Testis (tissue), 3 donors: ENCODE measurements around the gene PCBP3. TPM values are rescaled to one million over a fixed set of nuclear protein-coding genes. Genes with fewer than 3 reads are reported as not detected.
"Not testable (repeated sequence)": the region's sequence is repeated elsewhere in the genome, so short reads cannot be mapped to it uniquely, and the experiment has no call there.

Source experiments
- DNase-seq: peaks from one replicate; pipeline ENCODE4 v3.0.0-alpha.2; 2019
- H3K27ac ChIP-seq, 2 donors: fragments of 200-600 bp; sonication (generic); one replicate each; pipeline ENCODE4 v1.5.1; 2019
- H3K27me3 ChIP-seq: fragments of 200-600 bp; sonication (generic); one replicate; pipeline ENCODE4 v1.5.1; 2019
- H3K36me3 ChIP-seq: fragments of 200-600 bp; sonication (generic); one replicate; pipeline ENCODE4 v1.5.1; 2017; ENCODE audit warnings: low read depth; ENCODE audit errors: missing control alignments
- H3K4me1 ChIP-seq: fragments of 200-600 bp; sonication (generic); one replicate; pipeline ENCODE4 v1.5.1; 2019
- H3K4me3 ChIP-seq, 2 donors: fragments of 200-600 bp; sonication (generic); one replicate each; pipeline ENCODE4 v1.5.1; 2017 to 2019
- H3K9me3 ChIP-seq: fragments of 200-600 bp; sonication (generic); one replicate; pipeline ENCODE4 v1.5.1; 2017
- POLR2A ChIP-seq: fragments of 450-650 bp; IDR thresholded peaks from one replicate; pipeline ENCODE4 v1.6.1; 2017; ENCODE audit warnings: antibody characterized with exemption, mild to moderate bottlenecking, moderate library complexity
- WGBS, 2 donors: methylation state at CpG; one replicate each; pipeline ENCODE4 v1.1.5; 2018; 5-methylcytosine and 5-hydroxymethylcytosine counted together
- intact Hi-C: fragments of 100-400 bp; cut with DNase I; formaldehyde crosslinking; loops from one replicate; pipeline ENCODE4 v1.15.1; 2023; ENCODE audit warnings: low total_unique reads
- polyA plus RNA-seq: library from polyadenylated mRNA; stranded (reverse); fragments of 350-450 nt; fragmentation: Illumina TruSeq; extraction: RNeasy Lipid Tissue Mini Kit (QIAGEN cat#74804); gene quantifications from one replicate; pipeline ENCODE4 v1.2.3, GENCODE V29; 2014; ENCODE audit warnings: low read depth, low replicate concordance; ENCODE audit not compliant: insufficient read depth
- total RNA-seq, 2 donors: library from RNA; depleted of rRNA; stranded (reverse); fragments of >200 nt; gene quantifications; one replicate each; pipeline ENCODE4 v1.2.3, GENCODE V29; 2016
- TF ChIP-seq, protein P1 (sequence below), 3 experiments: fragments of 450-650 bp in 2 of 3; fragments of 200-600 bp in 1 of 3; sonication (generic) in 1 of 3; IDR thresholded peaks; one replicate each; pipeline ENCODE4 v1.5.1; 2016 to 2019; ENCODE audit warnings: antibody characterized with exemption in 3 of 3, mild to moderate bottlenecking in 2 of 3, moderate library complexity in 1 of 3

The PCBP3 gene
- total and polyA plus RNA-seq, 3 donors from 2014 or later = 35.7 to 58.3 (median 38.0) TPM

DNA sequence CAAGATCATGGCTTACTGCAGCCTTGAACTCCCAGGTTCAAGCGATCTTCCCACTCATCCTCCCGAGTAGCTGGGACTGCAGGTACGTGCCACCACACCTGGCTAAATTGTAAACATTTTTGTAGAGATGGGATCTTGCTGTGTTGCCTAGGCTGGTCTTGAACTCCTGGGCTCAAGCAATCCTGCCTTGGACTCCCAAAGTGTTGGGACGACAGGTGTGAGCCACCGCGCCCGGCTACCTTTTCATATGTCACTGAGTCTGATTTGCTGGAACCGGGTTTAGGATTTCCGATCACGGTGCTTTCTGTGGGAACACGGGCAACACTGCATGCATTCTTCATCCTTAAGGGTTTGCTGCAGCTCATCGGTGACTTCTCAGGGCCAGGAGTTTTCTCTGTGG, 32.2 kb upstream of the PCBP3 start:
- H3K27ac ChIP-seq = no peak overlapping the region
- intact Hi-C loops = no loop called here
- no peaks in the 10 kb centered on the region for H3K27me3 ChIP-seq
- no peak for DNase-seq
- H3K9me3 ChIP-seq = no peaks in the 10 kb centered on the region
- H3K4me1 ChIP-seq = no peaks in the 10 kb centered on the region
- H3K4me3 ChIP-seq = no peak overlapping the region
- no peaks in the 10 kb centered on the region for H3K36me3 ChIP-seq
- TF ChIP-seq, protein P1, sequence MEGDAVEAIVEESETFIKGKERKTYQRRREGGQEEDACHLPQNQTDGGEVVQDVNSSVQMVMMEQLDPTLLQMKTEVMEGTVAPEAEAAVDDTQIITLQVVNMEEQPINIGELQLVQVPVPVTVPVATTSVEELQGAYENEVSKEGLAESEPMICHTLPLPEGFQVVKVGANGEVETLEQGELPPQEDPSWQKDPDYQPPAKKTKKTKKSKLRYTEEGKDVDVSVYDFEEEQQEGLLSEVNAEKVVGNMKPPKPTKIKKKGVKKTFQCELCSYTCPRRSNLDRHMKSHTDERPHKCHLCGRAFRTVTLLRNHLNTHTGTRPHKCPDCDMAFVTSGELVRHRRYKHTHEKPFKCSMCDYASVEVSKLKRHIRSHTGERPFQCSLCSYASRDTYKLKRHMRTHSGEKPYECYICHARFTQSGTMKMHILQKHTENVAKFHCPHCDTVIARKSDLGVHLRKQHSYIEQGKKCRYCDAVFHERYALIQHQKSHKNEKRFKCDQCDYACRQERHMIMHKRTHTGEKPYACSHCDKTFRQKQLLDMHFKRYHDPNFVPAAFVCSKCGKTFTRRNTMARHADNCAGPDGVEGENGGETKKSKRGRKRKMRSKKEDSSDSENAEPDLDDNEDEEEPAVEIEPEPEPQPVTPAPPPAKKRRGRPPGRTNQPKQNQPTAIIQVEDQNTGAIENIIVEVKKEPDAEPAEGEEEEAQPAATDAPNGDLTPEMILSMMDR (IDR thresholded peaks at IDR 0.05) = no peak
- TF ChIP-seq POLR2A = no peak
- WGBS, 2 donors = 89 to 94% methylated on average over 12 of the region's 12 CpGs

DNA sequence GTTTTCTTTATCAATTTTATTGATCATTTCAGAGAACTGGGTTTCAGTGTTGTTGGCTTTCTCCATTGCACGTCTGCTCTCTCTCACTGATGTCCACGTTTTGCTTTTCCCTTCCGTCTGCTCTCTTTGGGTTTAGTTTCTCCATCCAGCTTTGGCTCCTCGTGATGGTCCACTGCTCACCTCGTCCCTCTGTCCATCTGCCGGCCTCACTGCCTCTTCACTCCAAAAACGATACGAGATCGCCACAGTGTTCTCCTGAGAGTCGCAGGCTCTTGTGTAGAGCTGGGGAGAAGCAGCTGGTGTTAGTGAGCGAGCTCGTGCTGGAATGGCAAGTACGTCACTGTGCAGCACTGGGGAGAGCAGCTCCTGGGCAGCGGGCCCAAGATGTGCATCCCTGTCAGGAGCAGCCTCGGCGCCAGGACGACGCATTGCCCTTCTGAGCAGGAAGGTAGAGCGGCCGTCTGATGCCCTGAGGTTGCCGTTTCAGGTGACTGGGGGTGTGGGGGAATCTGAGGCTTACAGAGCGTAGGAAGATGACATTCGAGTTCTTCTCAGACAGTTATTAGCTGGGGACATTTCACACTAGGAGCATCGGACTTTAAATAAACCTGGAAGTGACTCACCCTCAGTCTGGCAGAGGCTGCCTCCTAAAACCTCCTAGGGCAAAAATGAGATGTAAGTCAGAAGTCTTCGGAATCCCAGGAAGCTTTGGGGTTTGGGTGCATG, 31.4 kb upstream of the PCBP3 start:
- intact Hi-C loops = no loop called here
- no peaks in the 10 kb centered on the region for H3K27me3 ChIP-seq
- H3K4me1 ChIP-seq = no peaks in the 10 kb centered on the region
- H3K27ac ChIP-seq = no peak overlapping the region
- H3K4me3 ChIP-seq = no peak overlapping the region
- H3K9me3 ChIP-seq = no peaks in the 10 kb centered on the region
- no peaks in the 10 kb centered on the region for H3K36me3 ChIP-seq
- WGBS, 2 donors = 73 to 89% methylated on average over 25 of the region's 25 CpGs
- DNase-seq = no peak
- no peak for TF ChIP-seq POLR2A

DNA sequence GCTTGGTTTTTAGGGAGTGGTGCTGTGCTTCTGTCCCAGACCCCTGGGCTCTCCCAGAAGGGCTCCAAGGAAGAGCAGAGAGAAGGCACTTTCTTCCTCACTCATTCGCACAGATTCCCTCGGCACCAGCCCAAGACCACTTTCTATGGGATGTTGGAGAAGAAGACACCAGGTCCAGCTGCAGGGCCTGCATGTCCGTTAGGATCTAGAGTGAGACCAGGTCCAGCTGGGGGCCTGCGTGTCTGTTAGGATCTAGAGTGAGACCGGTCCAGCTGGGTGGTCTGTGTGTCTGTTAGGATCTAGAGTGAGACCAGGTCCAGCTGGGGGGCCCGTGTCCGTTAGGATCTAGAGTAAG, 30.9 kb upstream of the PCBP3 start:
- H3K4me3 ChIP-seq, intact Hi-C loops, H3K9me3 ChIP-seq, H3K36me3 ChIP-seq, H3K27me3 ChIP-seq, H3K4me1 ChIP-seq, DNase-seq, H3K27ac ChIP-seq: not testable (repeated sequence)
- 88 to 100% methylated on average over 1 to 7 of the region's 7 CpGs for WGBS, 2 donors

DNA sequence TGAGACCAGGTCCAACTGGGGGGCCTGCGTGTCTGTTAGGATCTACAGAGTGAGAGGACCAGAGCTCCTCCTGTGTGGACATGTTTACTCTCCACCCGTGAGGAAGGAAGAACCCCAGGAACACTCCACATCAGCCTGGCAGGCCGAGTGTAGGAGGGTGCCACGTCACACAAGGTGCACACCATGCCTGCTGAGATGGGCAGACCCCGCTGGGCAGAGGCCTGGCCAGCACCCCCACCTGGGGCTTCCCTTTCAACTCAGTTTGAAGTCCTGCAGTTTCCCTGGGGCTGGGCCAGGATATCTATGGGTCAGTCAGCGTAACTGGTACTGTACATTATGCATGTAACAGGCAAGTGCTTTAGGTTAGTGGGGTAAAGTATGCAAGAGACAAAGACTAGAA, 30.1 kb upstream of the PCBP3 start:
- no peaks in the 10 kb centered on the region for H3K9me3 ChIP-seq
- H3K27me3 ChIP-seq = no peaks in the 10 kb centered on the region
- TF ChIP-seq POLR2A = no peak
- TF ChIP-seq, protein P1 (IDR thresholded peaks at IDR 0.05) = no peak
- 83 to 94% methylated on average over 6 of the region's 6 CpGs for WGBS, 2 donors
- no peak overlapping the region for H3K4me3 ChIP-seq
- no peaks in the 10 kb centered on the region for H3K36me3 ChIP-seq
- no peak for DNase-seq
- intact Hi-C loops = no loop called here
- no peaks in the 10 kb centered on the region for H3K4me1 ChIP-seq
- H3K27ac ChIP-seq = no peak overlapping the region

DNA sequence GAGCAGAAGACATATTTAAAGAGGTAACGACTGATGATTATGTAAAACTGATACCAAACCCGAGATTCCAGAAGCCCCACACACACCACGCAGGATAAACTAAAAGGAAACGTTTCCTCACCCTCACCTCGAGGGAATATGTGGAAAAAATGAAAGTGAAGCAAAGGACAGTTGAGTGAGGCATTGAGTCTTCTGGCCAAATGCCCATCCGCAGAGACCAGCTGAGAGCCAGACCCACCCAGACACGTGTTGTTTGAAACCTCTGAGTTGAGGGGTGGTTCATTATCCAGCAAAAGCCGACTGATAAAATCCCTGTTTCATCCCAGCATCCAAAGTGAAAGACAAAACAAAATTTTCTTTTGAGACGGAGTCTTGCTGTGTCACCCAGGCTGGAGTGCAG, 29.6 kb upstream of the PCBP3 start:
- DNase-seq = no peak
- 71 to 73% methylated on average over 9 of the region's 9 CpGs for WGBS, 2 donors
- TF ChIP-seq, protein P1 (IDR thresholded peaks at IDR 0.05) = no peak
- TF ChIP-seq POLR2A = no peak

DNA sequence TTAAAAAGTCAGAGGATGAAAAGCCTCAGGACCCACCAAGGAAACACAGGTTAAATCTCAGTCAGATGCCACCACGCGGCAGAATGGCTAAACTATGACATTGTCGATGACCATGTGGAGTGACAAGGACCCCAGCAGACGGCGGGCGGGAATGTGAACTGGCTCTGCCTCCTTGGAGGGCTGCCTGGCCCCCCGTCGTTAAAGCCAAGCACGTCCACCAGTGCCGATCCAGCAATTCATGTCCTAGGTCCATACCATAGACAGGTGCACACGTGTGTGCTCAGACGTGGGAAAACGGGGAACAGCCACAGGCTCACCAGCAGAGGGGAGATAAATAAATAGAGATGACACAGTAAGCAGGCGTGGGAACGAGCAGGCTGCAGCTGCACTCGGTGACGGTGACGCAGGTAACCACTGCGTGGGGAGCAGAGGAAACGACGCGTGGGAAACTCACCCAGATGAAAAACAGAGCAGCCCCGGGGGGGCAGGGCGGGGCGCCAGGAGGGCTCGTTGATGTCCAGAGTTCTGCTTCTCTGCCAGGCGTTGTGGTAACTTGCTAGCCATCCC, 28.3 kb upstream of the PCBP3 start:
- Histone ChIP-seq H3K9me3 (no peaks in the 10 kb centered on the region), H3K36me3 (no peaks in the 10 kb centered on the region), H3K27me3 (no peaks in the 10 kb centered on the region), H3K27ac (no peak overlapping the region), H3K4me1 (no peaks in the 10 kb centered on the region), H3K4me3 (no peak overlapping the region)
- WGBS, 2 donors = 67 to 71% methylated on average over 27 of the region's 27 CpGs
- intact Hi-C loops = no loop called here
- TF ChIP-seq, protein P1 (IDR thresholded peaks at IDR 0.05) = no peak
- TF ChIP-seq POLR2A = no peak
- no peak for DNase-seq

More for the DNA sequence above, 29.6 kb upstream of the PCBP3 start:
- intact Hi-C loops = no loop called here
- Histone ChIP-seq H3K27me3 (no peaks in the 10 kb centered on the region), H3K27ac (no peak overlapping the region), H3K36me3 (no peaks in the 10 kb centered on the region), H3K9me3 (no peaks in the 10 kb centered on the region), H3K4me1 (no peaks in the 10 kb centered on the region), H3K4me3 (no peak overlapping the region)
